Measurements from ENCODE around the gene HAAO.

DNA sequence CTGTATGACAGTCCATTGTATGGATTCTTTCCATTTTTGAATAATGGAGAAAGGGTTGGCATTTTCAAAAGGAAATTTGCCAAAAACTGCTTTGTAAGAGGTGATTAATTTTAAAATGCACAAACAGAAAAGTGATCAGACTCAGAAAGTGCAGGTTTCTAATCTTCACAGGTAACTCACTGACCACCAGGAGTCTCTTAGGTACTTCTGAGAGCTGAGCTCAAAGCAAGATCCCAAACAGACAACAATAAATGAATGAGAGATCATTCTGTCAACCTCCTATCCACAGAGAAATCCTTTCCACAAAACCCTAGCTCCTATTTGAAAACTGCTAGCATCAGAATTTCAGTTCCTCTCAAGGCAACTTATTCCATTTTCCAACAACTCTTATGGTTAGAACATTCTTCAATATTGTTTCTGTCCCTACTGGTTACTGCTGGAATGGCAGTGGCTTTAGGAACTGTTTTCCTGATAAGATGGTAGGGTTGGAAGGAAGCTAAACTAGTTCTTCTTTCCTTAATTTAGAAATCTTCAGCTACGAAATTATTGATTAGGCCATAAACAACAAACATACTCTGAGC lies 20.6 kb upstream of the HAAO start:
- TF ChIP-seq POLR2A (IDR thresholded peaks at IDR 0.05; ENCODE audit: low read depth, low read length) (no peak), POLR2AphosphoS5 (IDR thresholded peaks at IDR 0.05; ENCODE audit: low read depth, low read length) (no peak)

Measured in GM12891 (cell line).